Body of pancreas (tissue), 4 donors: ENCODE data around the gene STAB1. TPM values are rescaled to one million over a fixed set of nuclear protein-coding genes. Genes with fewer than 3 reads are reported as not detected.

Experiments used
- ATAC-seq: fragments of 150-250 bp; one replicate; pipeline ENCODE4 v1.9.1; 2016
- DNase-seq, 4 donors: peaks; one replicate each; pipeline ENCODE4 v3.0.0-alpha.2; 2019
- H3K27ac ChIP-seq, 4 donors: fragments of 200-600 bp; sonication (generic); 1 replicate in 3 of 4; 2 replicates in 1 of 4; pipeline versions ENCODE4 v1.5.1 to v1.6.1; 2016 to 2019; ENCODE audit warnings: mild to moderate bottlenecking in 1 of 4, mixed read lengths in 1 of 4, moderate library complexity in 1 of 4
- H3K27me3 ChIP-seq, 2 donors: fragments of 200-600 bp; sonication (generic); one replicate each; pipeline ENCODE4 v1.6.0; 2016; ENCODE audit warnings: mild to moderate bottlenecking in 1 of 2
- H3K36me3 ChIP-seq, 2 donors: fragments of 200-600 bp; sonication (generic); replicated peaks in 1 of 2; 2 replicates each; pipeline ENCODE4 v1.5.1; 2016; ENCODE audit warnings: low read depth in 2 of 2; ENCODE audit not compliant: insufficient read depth in 1 of 2
- H3K4me1 ChIP-seq: fragments of 200-600 bp; sonication (generic); one replicate; pipeline ENCODE4 v1.6.0; 2016
- H3K4me3 ChIP-seq, 2 donors: fragments of 200-600 bp; sonication (generic); 1 replicate in 1 of 2; 2 replicates in 1 of 2; pipeline ENCODE4 v1.5.1; 2016 to 2019
- H3K9me3 ChIP-seq, 3 donors: fragments of 200-600 bp; sonication (generic); 1 replicate in 2 of 3; 2 replicates in 1 of 3; pipeline ENCODE4 v1.5.1; 2016
- CTCF ChIP-seq, 7 experiments: fragments of 450-650 bp in 4 of 7; fragments of 200-600 bp in 3 of 7; sonication (generic) in 3 of 7; IDR thresholded peaks; one replicate each; pipeline ENCODE4 v1.5.1; 2016 to 2019; ENCODE audit warnings: antibody characterized with exemption in 7 of 7
- POLR2A ChIP-seq, 3 donors: fragments of 450-650 bp; IDR thresholded peaks; one replicate each; pipeline ENCODE4 v1.6.1; 2016; ENCODE audit warnings: antibody characterized with exemption in 3 of 3, mild to moderate bottlenecking in 2 of 3
- WGBS, 2 donors: methylation state at CpG; one replicate each; pipeline ENCODE4 v1.1.5; 2017; 5-methylcytosine and 5-hydroxymethylcytosine counted together
- intact Hi-C: fragments of 100-400 bp; cut with DNase I; formaldehyde crosslinking; loops from one replicate; pipeline ENCODE4 v1.15.1; 2023
- total RNA-seq, 2 donors: library from RNA; depleted of rRNA; stranded (reverse); fragments of >200 nt; gene quantifications; one replicate each; pipeline ENCODE4 v1.1.0, GENCODE V29; 2016

The STAB1 gene
- total RNA-seq, 2 donors from 2014 or later, result 50.4 to 55.3 TPM

GRCh38 chr3:52477796-52478095, 17.4 kb upstream of the STAB1 start:
- ATAC-seq, result no peak
- WGBS, 2 donors, result 93 to 95% methylated on average over 4 to 6 of the region's 6 CpGs
- H3K4me1 ChIP-seq, result no peaks in the 10 kb centered on the region
- no peaks in the 10 kb centered on the region for H3K9me3 ChIP-seq
- intact Hi-C loops, result no loop called here
- H3K27me3 ChIP-seq, result no peaks in the 10 kb centered on the region
- no peak for TF ChIP-seq CTCF (IDR thresholded peaks at IDR 0.05)
- TF ChIP-seq POLR2A (IDR thresholded peaks at IDR 0.05), result no peak
- H3K4me3 ChIP-seq, result no peak overlapping the region
- no peak overlapping the region for H3K27ac ChIP-seq
- peaks cover 5 to 50% of the 10 kb centered on the region in 2 donors for H3K36me3 ChIP-seq
- no peak for DNase-seq

- Histone ChIP-seq H3K9me3 (no peaks in the 10 kb centered on the region), H3K27me3 (no peaks in the 10 kb centered on the region), H3K36me3 (peaks cover 0 to 44% of the 10 kb centered on the region in 2 donors), H3K4me3 (no peak overlapping the region), H3K4me1 (no peaks in the 10 kb centered on the region), H3K27ac (no peak overlapping the region)
- WGBS, 2 donors, result 95 to 99% methylated on average over 7 of the region's 7 CpGs
- TF ChIP-seq POLR2A (IDR thresholded peaks at IDR 0.05) (no peak), CTCF (IDR thresholded peaks at IDR 0.05) (no peak)
- DNase-seq (no peak), ATAC-seq (no peak)
- intact Hi-C loops, result no loop called here
Observed at GRCh38 chr3:52479037-52479876, 15.9 kb upstream of the STAB1 start.

GRCh38 chr3:52479877-52480575, 15.1 kb upstream of the STAB1 start:
- H3K27me3 ChIP-seq, result no peaks in the 10 kb centered on the region
- H3K36me3 ChIP-seq, result peaks cover 0 to 41% of the 10 kb centered on the region in 2 donors
- H3K27ac ChIP-seq, result no peak overlapping the region
- no peak overlapping the region for H3K4me3 ChIP-seq
- H3K9me3 ChIP-seq, result no peaks in the 10 kb centered on the region
- 80 to 91% methylated on average over 13 to 14 of the region's 16 CpGs for WGBS, 2 donors
- H3K4me1 ChIP-seq, result no peaks in the 10 kb centered on the region
- no peak for TF ChIP-seq CTCF (IDR thresholded peaks at IDR 0.05)
- no peak for TF ChIP-seq POLR2A (IDR thresholded peaks at IDR 0.05)
- DNase-seq, result no peak
- intact Hi-C loops, result no loop called here
- no peak for ATAC-seq

GRCh38 chr3:52480768-52481715, 14.1 kb upstream of the STAB1 start:
- Histone ChIP-seq H3K9me3 (no peaks in the 10 kb centered on the region), H3K27ac (no peak overlapping the region), H3K27me3 (no peaks in the 10 kb centered on the region), H3K4me3 (no peak overlapping the region), H3K36me3 (peaks cover 0 to 31% of the 10 kb centered on the region in 2 donors), H3K4me1 (no peaks in the 10 kb centered on the region)
- ATAC-seq (no peak), DNase-seq (no peak)
- intact Hi-C loops, result no loop called here
- no peak for TF ChIP-seq CTCF (IDR thresholded peaks at IDR 0.05)
- no peak for TF ChIP-seq POLR2A (IDR thresholded peaks at IDR 0.05)
- WGBS, 2 donors, result 91 to 93% methylated on average over 19 to 27 of the region's 27 CpGs
